Measurements from ENCODE around the gene HAUS5.

Gene HAUS5

GRCh38 chr19:35673121-35673804 is 60.7 kb downstream of the HAUS5 start:
- no peak for DNase-seq

Measured in right hindlimb (tissue), 1 donor.